Vagina (tissue), 2 donors: Measurements from ENCODE around the gene CHPF2. TPM values are rescaled to one million over a fixed set of nuclear protein-coding genes. Genes with fewer than 3 reads are reported as not detected.

Source experiments
- DNase-seq, 2 donors: peaks; one replicate each; pipeline ENCODE4 v3.0.0-alpha.2; 2017; ENCODE audit errors: extremely low spot score in 2 of 2
- H3K27ac ChIP-seq: fragments of 200-600 bp; sonication (generic); one replicate; pipeline ENCODE4 v1.5.1; 2019
- H3K27me3 ChIP-seq: fragments of 200-600 bp; sonication (generic); one replicate; pipeline ENCODE4 v1.5.1; 2019
- H3K36me3 ChIP-seq, 2 donors: fragments of 200-600 bp; sonication (generic); one replicate each; pipeline ENCODE4 v1.5.1; 2017 to 2019
- H3K4me1 ChIP-seq: fragments of 200-600 bp; sonication (generic); one replicate; pipeline ENCODE4 v1.5.1; 2019
- H3K4me3 ChIP-seq, 2 donors: fragments of 200-600 bp; sonication (generic); 1 replicate in 1 of 2; 2 replicates in 1 of 2; pipeline ENCODE4 v1.5.1; 2016 to 2019
- H3K9me3 ChIP-seq: fragments of 200-600 bp; sonication (generic); one replicate; pipeline ENCODE4 v1.5.1; 2019
- CTCF ChIP-seq, 3 experiments: fragments of 450-650 bp in 2 of 3; fragments of 200-600 bp in 1 of 3; sonication (generic) in 1 of 3; IDR thresholded peaks; one replicate each; pipeline ENCODE4 v1.5.1; 2017 to 2019; ENCODE audit warnings: antibody characterized with exemption in 3 of 3, mild to moderate bottlenecking in 2 of 3, moderate library complexity in 2 of 3
- POLR2A ChIP-seq, 2 donors: fragments of 450-650 bp; IDR thresholded peaks; one replicate each; pipeline ENCODE4 v1.6.1; 2017; ENCODE audit warnings: antibody characterized with exemption in 2 of 2, mild to moderate bottlenecking in 2 of 2, moderate library complexity in 2 of 2
- POLR2AphosphoS5 ChIP-seq, 2 donors: sonication (generic); formaldehyde crosslinking; IDR thresholded peaks; one replicate each; pipeline ENCODE4 v1.9.0; 2017; ENCODE audit warnings: antibody characterized with exemption in 2 of 2, mild to moderate bottlenecking in 2 of 2, low read depth in 1 of 2; ENCODE audit not compliant: insufficient read depth in 1 of 2
- intact Hi-C: fragments of 100-400 bp; cut with DNase I; formaldehyde crosslinking; loops from one replicate; pipeline ENCODE4 v1.15.1; 2023
- total RNA-seq: library from RNA; depleted of rRNA; stranded (reverse); fragments of >200 nt; gene quantifications from one replicate; pipeline ENCODE4 v1.2.3, GENCODE V29; 2016

Gene CHPF2
- total RNA-seq, 1 donor from 2014 or later, result 28.0 TPM

GRCh38 chr7:151228024-151228866 lies 4.0 kb upstream of the CHPF2 start:
- H3K4me1 ChIP-seq, result peaks cover 36% of the 10 kb centered on the region
- peak overlapping the region; percentile 82 to 92 for H3K4me3 ChIP-seq
- peak overlapping the region; percentile 57 for H3K27ac ChIP-seq
- no peaks in the 10 kb centered on the region for H3K27me3 ChIP-seq
- DNase-seq, result no peak
- H3K9me3 ChIP-seq, result no peaks in the 10 kb centered on the region
- peaks cover 0 to 16% of the 10 kb centered on the region in 2 donors for H3K36me3 ChIP-seq
- TF ChIP-seq POLR2AphosphoS5 (IDR thresholded peaks at IDR 0.05; ENCODE audit: insufficient read depth in 1 of 2, low read depth in 1 of 2), result no peak
- no peak for TF ChIP-seq POLR2A (IDR thresholded peaks at IDR 0.05)
- TF ChIP-seq CTCF (IDR thresholded peaks at IDR 0.05), result no peak
- intact Hi-C loops, result no loop called here

GRCh38 chr7:151229249-151229648 lies 3.0 kb upstream of the CHPF2 start:
- no peak for DNase-seq
- Histone ChIP-seq H3K4me1 (peaks cover 46% of the 10 kb centered on the region), H3K27ac (no peak overlapping the region), H3K9me3 (no peaks in the 10 kb centered on the region), H3K36me3 (peaks cover 0 to 6% of the 10 kb centered on the region in 2 donors), H3K27me3 (no peaks in the 10 kb centered on the region), H3K4me3 (no peak overlapping the region)
- intact Hi-C loops, result no loop called here
- TF ChIP-seq POLR2AphosphoS5 (IDR thresholded peaks at IDR 0.05; ENCODE audit: insufficient read depth in 1 of 2, low read depth in 1 of 2) (no peak), POLR2A (IDR thresholded peaks at IDR 0.05) (no peak), CTCF (IDR thresholded peaks at IDR 0.05) (no peak)

- no peak for DNase-seq
- Histone ChIP-seq H3K4me1 (peaks cover 43% of the 10 kb centered on the region), H3K27ac (no peak overlapping the region), H3K9me3 (no peaks in the 10 kb centered on the region), H3K27me3 (no peaks in the 10 kb centered on the region), H3K36me3 (peaks cover 0 to 4% of the 10 kb centered on the region in 2 donors), H3K4me3 (no peak overlapping the region)
- TF ChIP-seq POLR2A (IDR thresholded peaks at IDR 0.05) (no peak), POLR2AphosphoS5 (IDR thresholded peaks at IDR 0.05; ENCODE audit: insufficient read depth in 1 of 2, low read depth in 1 of 2) (no peak), CTCF (IDR thresholded peaks at IDR 0.05) (no peak)
- intact Hi-C loops, result loop anchor here (10.0 kb wide), 1 partner anchor 176 kb away; the partner anchor contains the start of genes CDK5 and SLC4A2
These were observed 1.2 kb upstream of the CHPF2 start for GRCh38 chr7:151231080-151231479.

- Histone ChIP-seq H3K36me3 (peaks cover 0 to 14% of the 10 kb centered on the region in 2 donors), H3K4me1 (peaks cover 32% of the 10 kb centered on the region), H3K9me3 (no peaks in the 10 kb centered on the region), H3K27me3 (no peaks in the 10 kb centered on the region), H3K27ac (peak overlapping the region; percentile 72), H3K4me3 (peak overlapping the region; percentile 87 to 89)
- no peak for DNase-seq
- intact Hi-C loops, result loop anchor here (10.0 kb wide), 1 partner anchor 178 kb away; the partner anchor contains the start of genes CDK5 and SLC4A2
- TF ChIP-seq CTCF (IDR thresholded peaks at IDR 0.05), result no peak
- no peak for TF ChIP-seq POLR2A (IDR thresholded peaks at IDR 0.05)
- TF ChIP-seq POLR2AphosphoS5 (IDR thresholded peaks at IDR 0.05; ENCODE audit: insufficient read depth in 1 of 2, low read depth in 1 of 2), result no peak
These were observed 826 bp downstream of the CHPF2 start for GRCh38 chr7:151232917-151233701.
